GM12878 (cell line): ENCODE data around the gene PCNX4. TPM values are rescaled to one million over a fixed set of nuclear protein-coding genes. Genes with fewer than 3 reads are reported as not detected.
A peak's percentile ranks its signal among the peaks of the same experiment; 100 is the strongest.

Experiments
- ATAC-seq: fragments of 200-7000 bp; cut with Tn5 transposase; 3 replicates; pipeline ENCODE4 v1.9.1; 2020; ENCODE audit warnings: mild to moderate bottlenecking, moderate library complexity
- BruUV-seq: library from RNA; stranded (reverse); fragments of 400-500 nt; replicated peaks from 2 replicates; lab custom pipeline; 2021; lab: Mats Ljungman, UMichigan
- CTCF ChIA-PET: fragments of 300-600 bp; sonication (Branson Sonifier 250); formaldehyde crosslinking; extraction: SDS; loops from one replicate; lab custom pipeline; 2021; ENCODE audit warnings: inconsistent platforms; lab: Yijun Ruan, JAX
- POLR2A ChIA-PET: fragments of 350-600 bp; formaldehyde crosslinking; extraction: SDS; loops from one replicate; lab custom pipeline; 2021; ENCODE audit warnings: inconsistent platforms; lab: Charles Lee
- RAD21 ChIA-PET: fragments of 300-600 bp; sonication (Branson Sonifier 250); formaldehyde crosslinking; loops from one replicate; lab custom pipeline; 2023; ENCODE audit warnings: antibody characterized with exemption; ENCODE audit not compliant: unreplicated experiment; lab: Charles Lee
- SMC1A ChIA-PET: fragments of 300-600 bp; sonication (Branson Sonifier 250); formaldehyde crosslinking; loops from one replicate; lab custom pipeline; 2023; ENCODE audit not compliant: unreplicated experiment, uncharacterized antibody; lab: Charles Lee
- DNase-seq: peaks from one replicate; pipeline ENCODE4 v3.0.0-alpha.2; 2011; ENCODE audit warnings: low read depth, low spot score
- FAIRE-seq: peaks from 3 replicates; lab custom pipeline; 2011; peaks lifted over from hg19 to GRCh38; lab: Jason Lieb, UNC
- H2AFZ ChIP-seq: 2 replicates; pipeline ENCODE4 v1.6.0; 2011; ENCODE audit warnings: low read depth, low read length, control low read depth; ENCODE audit not compliant: control insufficient read depth
- H3K27ac ChIP-seq: 2 replicates; pipeline ENCODE4 v1.5.1; 2011; ENCODE audit warnings: control low read depth; ENCODE audit not compliant: control insufficient read depth, insufficient read depth
- H3K27me3 ChIP-seq, 2 experiments: replicated peaks in 1 of 2; 2 replicates each; pipeline versions ENCODE4 v1.6.0 to v1.6.1; 2011; ENCODE audit warnings: low read length in 1 of 2; ENCODE audit not compliant: control insufficient read depth in 2 of 2, insufficient read depth in 2 of 2
- H3K36me3 ChIP-seq, 2 experiments: 2 replicates each; pipeline ENCODE4 v1.5.1; 2011; ENCODE audit warnings: low read length in 1 of 2; ENCODE audit not compliant: control insufficient read depth in 2 of 2, insufficient read depth in 2 of 2
- H3K4me1 ChIP-seq: 2 replicates; pipeline ENCODE4 v1.6.1; 2011; ENCODE audit warnings: mild to moderate bottlenecking, low read length, moderate library complexity, mixed read lengths; ENCODE audit not compliant: control insufficient read depth, insufficient read depth
- H3K4me2 ChIP-seq: 2 replicates; pipeline ENCODE4 v1.6.0; 2011; ENCODE audit warnings: control low read depth; ENCODE audit not compliant: control insufficient read depth, insufficient read depth
- H3K4me3 ChIP-seq: fragments of 200-600 bp; sonication (generic); 2 replicates; pipeline ENCODE4 v1.5.1; 2016
- H3K79me2 ChIP-seq: 2 replicates; pipeline ENCODE4 v1.6.0; 2011; ENCODE audit warnings: low read length; ENCODE audit not compliant: control insufficient read depth, insufficient read depth
- H3K9ac ChIP-seq: 2 replicates; pipeline ENCODE4 v1.8.0; 2011; ENCODE audit warnings: low read length, control low read depth, mixed read lengths; ENCODE audit not compliant: control insufficient read depth, insufficient read depth
- H3K9me3 ChIP-seq: replicated peaks from 3 replicates; pipeline ENCODE4 v1.5.1; 2011; ENCODE audit warnings: mild to moderate bottlenecking, low read length; ENCODE audit not compliant: control insufficient read depth, insufficient read depth
- H4K20me1 ChIP-seq: 2 replicates; pipeline ENCODE4 v1.6.0; 2011; ENCODE audit not compliant: control insufficient read depth, insufficient read depth
- CHD4 ChIP-seq: fragments of 200-600 bp; sonication (generic); IDR thresholded peaks from 2 replicates; pipeline ENCODE4 v1.6.1; 2016; ENCODE audit warnings: mild to moderate bottlenecking
- EED ChIP-seq: sonication (generic); IDR thresholded peaks from 2 replicates; pipeline ENCODE4 v1.6.1; 2016; ENCODE audit warnings: antibody characterized with exemption, low read depth
- NFXL1 ChIP-seq: fragments of 450-650 bp; IDR thresholded peaks from 2 replicates; pipeline ENCODE4 v1.6.1; 2017; ENCODE audit warnings: antibody characterized with exemption, mild to moderate bottlenecking, borderline replicate concordance
- NR2C2 ChIP-seq: IDR thresholded peaks from 2 replicates; pipeline ENCODE4 v1.6.1; 2011; ENCODE audit warnings: borderline replicate concordance, low read depth; ENCODE audit not compliant: control insufficient read depth, insufficient read length
- WGBS: methylation state at CpG from one replicate; pipeline ENCODE4 v1.1.6; 2016; ENCODE audit warnings: low lambda C conversion rate; ENCODE audit not compliant: insufficient replicate concordance, insufficient coverage; ENCODE audit errors: missing lambda C conversion rate; 5-methylcytosine and 5-hydroxymethylcytosine counted together
- in situ Hi-C: fragments of 300-500 bp; cut with MboI; formaldehyde crosslinking; loops from 9 replicates; pipeline ENCODE4 v1.14.3; 2018; ENCODE audit warnings: mixed read lengths
- intact Hi-C: fragments of 100-400 bp; cut with micrococcal nuclease; formaldehyde crosslinking; loops from one replicate; pipeline ENCODE4 v1.14.2; 2022; ENCODE audit not compliant: unreplicated experiment
- polyA plus RNA-seq, 11 experiments: library from polyadenylated mRNA; depleted of rRNA in 4 of 11; unstranded in 6 of 11; stranded (reverse) in 5 of 11; fragments of >200 nt; fragmentation: Nextera tagmentation in 4 of 11; fragmentation: Illumina TruSeq in 1 of 11; extraction: Ambion mirVana in 4 of 11; extraction: Trizol in 1 of 11; gene quantifications; 1 replicate in 1 of 11; 2 replicates in 10 of 11; pipeline versions ENCODE4 v1.2.1 to v1.2.3, GENCODE V29; 2011 to 2016; ENCODE audit warnings: inconsistent platforms in 2 of 11, missing spikeins in 2 of 11, low read depth in 1 of 11
- total RNA-seq, 4 experiments: library from RNA; depleted of rRNA in 3 of 4; stranded (reverse); fragments of >200 nt in 3 of 4; fragmentation: Illumina TruSeq in 1 of 4; extraction: Trizol in 1 of 4; gene quantifications; 2 replicates each; pipeline versions ENCODE4 v1.2.1 to v1.2.3, GENCODE V29; 2013 to 2021
- TF ChIP-seq, protein P1 (sequence below): IDR thresholded peaks from 2 replicates; pipeline ENCODE4 v1.6.1; 2012; ENCODE audit warnings: mild to moderate bottlenecking, low read depth, low read length
- TF ChIP-seq, protein P2 (sequence below): IDR thresholded peaks from 2 replicates; pipeline ENCODE4 v1.6.1; 2011; ENCODE audit warnings: low read depth, low read length, improper control_type of control experiment, borderline replicate concordance
- TF ChIP-seq, protein P3 (sequence below): IDR thresholded peaks from 2 replicates; pipeline ENCODE4 v1.6.1; 2011; ENCODE audit warnings: low read depth, mild to moderate bottlenecking, low read length, moderate library complexity, borderline replicate concordance; ENCODE audit errors: extremely low read depth
- TF ChIP-seq, protein P4 (sequence below): IDR thresholded peaks from 2 replicates; pipeline ENCODE4 v1.6.1; 2011; ENCODE audit warnings: borderline replicate concordance, low read depth, mild to moderate bottlenecking, moderate library complexity, low read length; ENCODE audit not compliant: insufficient read depth, poor library complexity, severe bottlenecking

PCNX4 gene
- total and polyA plus RNA-seq, 10 of the 15 experiments (the other 5 are each of a cell fraction or from before 2014, with no cell fraction given) = 13.8 to 56.6 (median 39.4) TPM

DNA sequence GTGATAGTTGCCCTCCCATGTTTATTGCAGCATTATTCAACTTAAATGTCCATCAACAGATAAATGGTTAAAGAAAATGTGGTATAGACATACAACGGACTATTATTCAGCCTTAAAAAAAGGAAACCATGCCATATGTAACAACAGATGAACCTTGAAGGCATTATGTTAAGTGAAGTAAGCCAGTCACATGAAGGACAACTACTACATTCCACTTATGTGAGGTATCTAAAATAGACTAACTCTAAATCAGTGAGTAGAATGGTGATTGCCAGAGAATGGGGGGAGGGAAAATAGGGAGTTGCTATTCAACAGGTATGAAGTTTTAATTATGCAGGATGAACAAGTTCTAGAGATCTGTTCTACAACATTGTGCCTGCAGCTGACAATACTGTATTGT is 10.1 kb downstream of the PCNX4 start:
- BruUV-seq = no TSS peak

DNA sequence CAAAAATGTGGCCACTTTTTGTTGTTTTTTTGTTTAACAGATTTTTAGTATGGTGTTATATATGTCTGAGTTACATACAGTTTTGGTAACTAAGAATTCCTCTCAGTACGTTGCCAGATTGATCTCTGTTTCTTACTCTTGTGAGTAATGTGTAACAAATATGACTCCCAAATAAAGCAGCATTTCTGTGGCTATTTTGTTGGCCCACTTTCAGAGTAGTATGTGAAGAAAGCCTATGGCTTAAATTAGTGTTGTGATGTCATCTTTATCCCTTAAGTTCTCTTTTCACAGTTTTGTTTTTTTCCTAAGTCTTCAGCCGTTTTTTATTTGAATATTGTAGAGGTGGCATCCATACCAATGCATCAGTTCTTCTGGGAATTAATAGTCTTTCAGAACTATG is 10.7 kb downstream of the PCNX4 start:
- Histone ChIP-seq H3K9ac (no peak overlapping the region), H3K4me3 (no peak overlapping the region), H3K27me3 (no peaks in the 10 kb centered on the region), H3K36me3 (peaks cover 0 to 1% of the 10 kb centered on the region in 2 experiments; a peak in 1 of 4 replicates), H3K4me1 (no peaks in the 10 kb centered on the region), H3K27ac (no peak overlapping the region), H3K9me3 (no peaks in the 10 kb centered on the region; the same call in 1 of the 3 replicates), H3K79me2 (peaks cover 27% of the 10 kb centered on the region), H2AFZ (no peak overlapping the region), H3K4me2 (no peak overlapping the region), H4K20me1 (no peaks in the 10 kb centered on the region)
- ATAC-seq (peak; percentile 14; the same call in 1 of the 3 replicates), FAIRE-seq (no peak), DNase-seq (no peak)
- ChIA-PET RAD21 (no interaction called here), CTCF (no interaction called here), POLR2A (no interaction called here), SMC1A (no interaction called here)
- BruUV-seq = no TSS peak
- in situ Hi-C loops = no loop called here
- WGBS = 67% methylated on average over 2 of the region's 2 CpGs
- intact Hi-C loops = no loop called here
- TF ChIP-seq, protein P1, sequence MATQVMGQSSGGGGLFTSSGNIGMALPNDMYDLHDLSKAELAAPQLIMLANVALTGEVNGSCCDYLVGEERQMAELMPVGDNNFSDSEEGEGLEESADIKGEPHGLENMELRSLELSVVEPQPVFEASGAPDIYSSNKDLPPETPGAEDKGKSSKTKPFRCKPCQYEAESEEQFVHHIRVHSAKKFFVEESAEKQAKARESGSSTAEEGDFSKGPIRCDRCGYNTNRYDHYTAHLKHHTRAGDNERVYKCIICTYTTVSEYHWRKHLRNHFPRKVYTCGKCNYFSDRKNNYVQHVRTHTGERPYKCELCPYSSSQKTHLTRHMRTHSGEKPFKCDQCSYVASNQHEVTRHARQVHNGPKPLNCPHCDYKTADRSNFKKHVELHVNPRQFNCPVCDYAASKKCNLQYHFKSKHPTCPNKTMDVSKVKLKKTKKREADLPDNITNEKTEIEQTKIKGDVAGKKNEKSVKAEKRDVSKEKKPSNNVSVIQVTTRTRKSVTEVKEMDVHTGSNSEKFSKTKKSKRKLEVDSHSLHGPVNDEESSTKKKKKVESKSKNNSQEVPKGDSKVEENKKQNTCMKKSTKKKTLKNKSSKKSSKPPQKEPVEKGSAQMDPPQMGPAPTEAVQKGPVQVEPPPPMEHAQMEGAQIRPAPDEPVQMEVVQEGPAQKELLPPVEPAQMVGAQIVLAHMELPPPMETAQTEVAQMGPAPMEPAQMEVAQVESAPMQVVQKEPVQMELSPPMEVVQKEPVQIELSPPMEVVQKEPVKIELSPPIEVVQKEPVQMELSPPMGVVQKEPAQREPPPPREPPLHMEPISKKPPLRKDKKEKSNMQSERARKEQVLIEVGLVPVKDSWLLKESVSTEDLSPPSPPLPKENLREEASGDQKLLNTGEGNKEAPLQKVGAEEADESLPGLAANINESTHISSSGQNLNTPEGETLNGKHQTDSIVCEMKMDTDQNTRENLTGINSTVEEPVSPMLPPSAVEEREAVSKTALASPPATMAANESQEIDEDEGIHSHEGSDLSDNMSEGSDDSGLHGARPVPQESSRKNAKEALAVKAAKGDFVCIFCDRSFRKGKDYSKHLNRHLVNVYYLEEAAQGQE = no peak
- no peak for TF ChIP-seq CHD4
- TF ChIP-seq, protein P2, sequence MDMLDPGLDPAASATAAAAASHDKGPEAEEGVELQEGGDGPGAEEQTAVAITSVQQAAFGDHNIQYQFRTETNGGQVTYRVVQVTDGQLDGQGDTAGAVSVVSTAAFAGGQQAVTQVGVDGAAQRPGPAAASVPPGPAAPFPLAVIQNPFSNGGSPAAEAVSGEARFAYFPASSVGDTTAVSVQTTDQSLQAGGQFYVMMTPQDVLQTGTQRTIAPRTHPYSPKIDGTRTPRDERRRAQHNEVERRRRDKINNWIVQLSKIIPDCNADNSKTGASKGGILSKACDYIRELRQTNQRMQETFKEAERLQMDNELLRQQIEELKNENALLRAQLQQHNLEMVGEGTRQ = no peak
- no peak for TF ChIP-seq NR2C2
- no peak for TF ChIP-seq EED
- no peak for TF ChIP-seq NFXL1

More for the DNA sequence above, 10.1 kb downstream of the PCNX4 start:
- no peak overlapping the region for H3K9ac ChIP-seq
- ATAC-seq (peak; percentile 19; the same call in 1 of the 3 replicates), DNase-seq (no peak), FAIRE-seq (no peak)
- H4K20me1 ChIP-seq = no peaks in the 10 kb centered on the region
- RAD21 ChIA-PET = interaction anchor here (1.0 kb wide), 1 partner anchor 62 kb away, joined by 5 read pairs; no protein-coding TSS in a partner anchor
- H3K27me3 ChIP-seq = no peaks in the 10 kb centered on the region
- H3K4me2 ChIP-seq = no peak overlapping the region
- CTCF ChIA-PET = interaction anchor here (0.7 to 2.1 kb wide), 2 partner anchors 81 to 83 kb away, joined by 5 read pairs; no protein-coding TSS in a partner anchor
- SMC1A ChIA-PET = interaction anchor here (1.0 kb wide), 1 partner anchor 61 kb away, joined by 3 read pairs; no protein-coding TSS in a partner anchor
- TF ChIP-seq, protein P3, sequence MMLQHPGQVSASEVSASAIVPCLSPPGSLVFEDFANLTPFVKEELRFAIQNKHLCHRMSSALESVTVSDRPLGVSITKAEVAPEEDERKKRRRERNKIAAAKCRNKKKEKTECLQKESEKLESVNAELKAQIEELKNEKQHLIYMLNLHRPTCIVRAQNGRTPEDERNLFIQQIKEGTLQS = no peak
- TF ChIP-seq, protein P4, sequence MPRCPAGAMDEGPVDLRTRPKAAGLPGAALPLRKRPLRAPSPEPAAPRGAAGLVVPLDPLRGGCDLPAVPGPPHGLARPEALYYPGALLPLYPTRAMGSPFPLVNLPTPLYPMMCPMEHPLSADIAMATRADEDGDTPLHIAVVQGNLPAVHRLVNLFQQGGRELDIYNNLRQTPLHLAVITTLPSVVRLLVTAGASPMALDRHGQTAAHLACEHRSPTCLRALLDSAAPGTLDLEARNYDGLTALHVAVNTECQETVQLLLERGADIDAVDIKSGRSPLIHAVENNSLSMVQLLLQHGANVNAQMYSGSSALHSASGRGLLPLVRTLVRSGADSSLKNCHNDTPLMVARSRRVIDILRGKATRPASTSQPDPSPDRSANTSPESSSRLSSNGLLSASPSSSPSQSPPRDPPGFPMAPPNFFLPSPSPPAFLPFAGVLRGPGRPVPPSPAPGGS = no peak
- WGBS = 95% methylated on average over 1 of the region's 1 CpG
- H3K4me1 ChIP-seq = no peaks in the 10 kb centered on the region
- POLR2A ChIA-PET = interaction anchor here (0.6 to 1.0 kb wide), 2 partner anchors 10 to 393 kb away, joined by 3 to 4 read pairs; partner anchors contain the start of gene PCNX4
- H3K4me3 ChIP-seq = no peak overlapping the region
- intact Hi-C loops = no loop called here
- no peak overlapping the region for H3K27ac ChIP-seq
- in situ Hi-C loops = no loop called here
- H2AFZ ChIP-seq = no peak overlapping the region
- peaks cover 31% of the 10 kb centered on the region for H3K79me2 ChIP-seq
- H3K36me3 ChIP-seq = peaks cover 0 to 4% of the 10 kb centered on the region in 2 experiments; a peak in 1 of 4 replicates
- H3K9me3 ChIP-seq = no peaks in the 10 kb centered on the region; the same call in 1 of the 3 replicates
